Heart right ventricle (tissue), 16 donors: ENCODE data around the gene PPP5C. TPM values are rescaled to one million over a fixed set of nuclear protein-coding genes. Genes with fewer than 3 reads are reported as not detected.
A peak's percentile ranks its signal among the peaks of the same experiment; 100 is the strongest.

Experiments used
- ATAC-seq, 8 donors: fragments of 200-7000 bp; cut with Tn5 transposase; one replicate each; pipeline ENCODE4 v1.9.1; 2020; ENCODE audit warnings: mild to moderate bottlenecking in 8 of 8, moderate library complexity in 8 of 8, moderate number of reproducible peaks in 1 of 8
- DNase-seq, 2 donors: peaks; one replicate each; pipeline ENCODE4 v3.0.0-alpha.2; 2020
- H3K27ac ChIP-seq, 10 donors: fragments of 200-600 bp; sonication (generic) in 2 of 10; one replicate each; pipeline versions ENCODE4 v1.5.0 to v1.8.0; 2020 to 2022; ENCODE audit warnings: mild to moderate bottlenecking in 3 of 10
- H3K27me3 ChIP-seq, 7 donors: fragments of 200-600 bp; one replicate each; pipeline ENCODE4 v1.8.0; 2021 to 2022; ENCODE audit warnings: mild to moderate bottlenecking in 2 of 7
- H3K36me3 ChIP-seq, 9 donors: fragments of 200-600 bp; sonication (generic) in 1 of 9; one replicate each; pipeline versions ENCODE4 v1.5.0 to v1.8.0; 2020 to 2022; ENCODE audit warnings: mild to moderate bottlenecking in 2 of 9
- H3K4me1 ChIP-seq, 9 donors: fragments of 200-600 bp; sonication (generic) in 1 of 9; one replicate each; pipeline versions ENCODE4 v1.5.0 to v1.8.0; 2020 to 2022; ENCODE audit warnings: mild to moderate bottlenecking in 4 of 9
- H3K4me3 ChIP-seq, 10 donors: fragments of 200-600 bp; sonication (generic) in 2 of 10; one replicate each; pipeline versions ENCODE4 v1.5.0 to v1.8.0; 2020 to 2022; ENCODE audit warnings: mild to moderate bottlenecking in 7 of 10, moderate library complexity in 2 of 10
- H3K9me3 ChIP-seq, 11 donors: fragments of 200-600 bp in 10 of 11; sonication (generic) in 2 of 11; one replicate each; pipeline versions ENCODE4 v1.5.0 to v1.8.0; 2013 to 2022; ENCODE audit warnings: mild to moderate bottlenecking in 2 of 11, control low read depth in 1 of 11, moderate library complexity in 1 of 11
- CTCF ChIP-seq, 9 donors: fragments of 200-600 bp; sonication (generic) in 2 of 9; IDR thresholded peaks; one replicate each; pipeline versions ENCODE4 v1.5.0 to v1.8.0; 2021 to 2022; ENCODE audit warnings: antibody characterized with exemption in 9 of 9, mild to moderate bottlenecking in 5 of 9, moderate library complexity in 1 of 9
- WGBS, 2 donors: extraction: QIAGEN DNeasy Blood & Tissue Kit; methylation state at CpG; one replicate each; pipeline ENCODE4 v1.1.7; 2013; ENCODE audit warnings: inconsistent platforms in 1 of 2; 5-methylcytosine and 5-hydroxymethylcytosine counted together
- intact Hi-C, 10 donors: fragments of 100-400 bp; cut with DNase I; formaldehyde crosslinking; loops; one replicate each; pipeline versions ENCODE4 v1.11.1 to v1.14.2; 2022
- polyA plus RNA-seq, 2 donors: library from polyadenylated mRNA; stranded (reverse); fragments of 200-250 nt; gene quantifications; one replicate each; pipeline ENCODE4 v1.2.3, GENCODE V29; 2013
- total RNA-seq, 10 donors: library from RNA; stranded (reverse); fragmentation: NEBNext Ultra II Directional in 3 of 10; extraction: Animal tissue kit (Norgen Biotek cat#: 25700) in 3 of 10; gene quantifications; one replicate each; pipeline versions ENCODE4 v1.2.1 to v1.2.4, GENCODE V29; 2021 to 2023
- donor health status: Arrhythmogenic right ventricular cardiomyopathy.
- donor health status: ischemic (EF 13 %, LVEDD 7.1; RV severe dilation, severe dysfunction).
- donor health status: healthy with polysubstance abuse.
- donor health status: DM: no; HTN: yes; CAD: no.
- donor health status: DM: no; HTN: no; CAD: no.
- donor health status: ischemic (EF 25% LVEDD 6.9; RV normal size, moderate dysfunction).
- donor health status: ischemic (EF 25% LVEDD 5.7; RV mildly dilated, moderate dysfunction).
- donor health status: healthy.
- donor health status: DM: yes; HTN: yes; CAD: no.
- donor health status: Ischemic cardiomyopathy.
- donor health status: ischemic (EF 35%, LVEDD 5.7; RV mildly dilated, moderate dysfunction).
- donor health status: nonischemic (EF 11% LVEDD 7.7; RV severe dilation, severe dysfunction).
- donor health status: DM: yes; HTN: yes; CAD: no.
- donor health status: PGD.
- donor health status: ischemic (EF 29% LVEDD 5.4; RV normal size, mild dysfunction).
- donor health status: nonischemic (EF 23%, LVEDD 6.1; RV moderate dilation, normal function).

PPP5C gene
- total and polyA plus RNA-seq, 12 donors, result 51.6 to 89.5 (median 76.5) TPM

GRCh38 chr19:46369817-46370216 is 22.9 kb downstream of the PPP5C start:
- Histone ChIP-seq H3K9me3 (no peaks in the 10 kb centered on the region), H3K4me1 (peaks cover 17 to 64% (median 45%) of the 10 kb centered on the region in 9 donors), H3K27ac (no peak overlapping the region), H3K36me3 (peaks cover 0 to 58% (median 2%) of the 10 kb centered on the region in 9 donors), H3K27me3 (no peaks in the 10 kb centered on the region), H3K4me3 (no peak overlapping the region)
- WGBS, 2 donors, result 91 to 93% methylated on average over 7 of the region's 7 CpGs
- ATAC-seq (no peak), DNase-seq (no peak)
- no peak for TF ChIP-seq CTCF (IDR thresholded peaks at IDR 0.05)
- intact Hi-C loops, result no loop called here

DNA sequence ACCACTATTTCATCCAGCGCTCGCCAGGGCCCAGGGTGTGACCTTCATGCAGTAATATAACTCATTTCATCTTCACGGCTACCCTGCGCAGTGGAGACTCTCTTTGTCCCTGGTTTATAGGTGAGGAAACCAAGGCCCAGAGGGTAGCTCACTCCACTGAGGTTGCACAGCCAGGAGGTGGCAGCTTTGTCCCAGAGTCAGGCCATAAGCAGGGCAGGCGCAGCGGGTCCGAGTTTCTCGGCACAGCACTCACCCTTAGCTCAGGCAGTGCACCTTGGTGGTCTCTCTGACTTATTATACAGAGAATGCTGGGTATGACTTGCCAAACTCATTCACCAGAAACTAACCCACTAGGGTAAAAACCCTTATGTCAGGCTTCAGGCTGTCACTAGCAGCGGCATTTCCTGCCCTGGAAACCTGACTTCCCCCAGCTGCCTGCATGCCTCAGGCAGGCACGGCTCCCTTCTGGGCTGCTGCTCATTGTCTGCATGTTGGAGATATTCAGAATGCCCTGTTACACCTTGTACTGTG is 24.5 kb downstream of the PPP5C start:
- no peak overlapping the region for H3K4me3 ChIP-seq
- ATAC-seq (no peak), DNase-seq (no peak)
- intact Hi-C loops, result no loop called here
- H3K27me3 ChIP-seq, result no peaks in the 10 kb centered on the region
- TF ChIP-seq CTCF (IDR thresholded peaks at IDR 0.05), result no peak
- peaks cover 15 to 59% (median 45%) of the 10 kb centered on the region in 9 donors for H3K4me1 ChIP-seq
- no peaks in the 10 kb centered on the region for H3K9me3 ChIP-seq
- 58 to 73% methylated on average over 10 of the region's 10 CpGs for WGBS, 2 donors
- H3K36me3 ChIP-seq, result peaks cover 0 to 60% (median 7%) of the 10 kb centered on the region in 9 donors
- peak overlapping the region in 3 of 10 donors; percentile 25 to 51 (median 35) for H3K27ac ChIP-seq

- Histone ChIP-seq H3K4me3 (no peak overlapping the region), H3K9me3 (no peaks in the 10 kb centered on the region), H3K27ac (peak overlapping the region in 9 of 10 donors; percentile 2 to 80 (median 66)), H3K36me3 (peaks cover 0 to 60% (median 18%) of the 10 kb centered on the region in 9 donors), H3K27me3 (no peaks in the 10 kb centered on the region), H3K4me1 (peaks cover 15 to 53% (median 43%) of the 10 kb centered on the region in 9 donors)
- whole genome bisulfite sequencing, 2 donors, result 61 to 65% methylated on average over 11 of the region's 11 CpGs
- peak in 4 of 9 donors; percentile 10 to 32 (median 14) for TF ChIP-seq CTCF (IDR thresholded peaks at IDR 0.05)
- intact Hi-C loops, result no loop called here
- ATAC-seq, result peak in 3 of 8 donors; percentile 6 to 16 (median 13)
- no peak for DNase-seq
Observed at GRCh38 chr19:46372901-46373490, 26.1 kb downstream of the PPP5C start.

- TF ChIP-seq CTCF (IDR thresholded peaks at IDR 0.05), result peak in 1 of 9 donors; percentile 7
- ATAC-seq (peak; percentile 78 to 87 (median 84)), DNase-seq (peak; percentile 80 to 84)
- peaks cover 15 to 61% (median 49%) of the 10 kb centered on the region in 9 donors for H3K4me1 ChIP-seq
- H3K9me3 ChIP-seq, result no peaks in the 10 kb centered on the region
- no peaks in the 10 kb centered on the region for H3K27me3 ChIP-seq
- H3K36me3 ChIP-seq, result peaks cover 0 to 61% (median 18%) of the 10 kb centered on the region in 9 donors
- H3K4me3 ChIP-seq, result no peak overlapping the region
- H3K27ac ChIP-seq, result peak overlapping the region in 9 of 10 donors; percentile 48 to 80 (median 66)
- 41 to 50% methylated on average over 17 of the region's 17 CpGs for WGBS, 2 donors
- intact Hi-C loops, result no loop called here
Observed at GRCh38 chr19:46373491-46374359, 26.8 kb downstream of the PPP5C start.
